SU-DHL-6 (cell line): ENCODE measurements around the gene TELO2.

ENCODE experiments used
- H2AFZ ChIP-seq: fragments of 200-600 bp; sonication (generic); 2 replicates; pipeline ENCODE4 v1.6.1; 2014; ENCODE audit warnings: low read depth, mild to moderate bottlenecking, moderate library complexity, mixed read lengths, antibody characterized with exemption, low read length; ENCODE audit not compliant: severe bottlenecking
- H3F3A ChIP-seq: fragments of 200-600 bp; shearing (Covaris generic); 2 replicates; pipeline ENCODE4 v1.6.0; 2016; ENCODE audit warnings: antibody characterized with exemption, mild to moderate bottlenecking; ENCODE audit not compliant: insufficient read depth
- H3K27ac ChIP-seq: fragments of 200-600 bp; sonication (generic); 2 replicates; pipeline ENCODE4 v1.5.1; 2016; ENCODE audit warnings: low read depth, mild to moderate bottlenecking, low read length, moderate library complexity, mixed read lengths
- H3K27me3 ChIP-seq: fragments of 200-600 bp; sonication (generic), shearing (Covaris generic); 2 replicates; pipeline ENCODE4 v1.6.0; 2014; ENCODE audit warnings: mild to moderate bottlenecking, low read length
- H3K36me3 ChIP-seq: fragments of 200-600 bp; sonication (generic); 2 replicates; pipeline ENCODE4 v1.6.1; 2014; ENCODE audit warnings: mild to moderate bottlenecking, low read length, mixed read lengths
- H3K4me2 ChIP-seq: fragments of 300-600, 200-600 bp; shearing (Covaris generic), sonication (generic); 2 replicates; pipeline ENCODE4 v1.6.0; 2014; ENCODE audit warnings: low read length, low read depth, mild to moderate bottlenecking; ENCODE audit not compliant: poor library complexity, severe bottlenecking
- H3K4me3 ChIP-seq: fragments of 200-600 bp; sonication (generic); 2 replicates; pipeline ENCODE4 v1.5.1; 2014; ENCODE audit warnings: antibody characterized with exemption, low read length, mild to moderate bottlenecking, mixed read lengths; ENCODE audit not compliant: insufficient read depth, poor library complexity, severe bottlenecking
- H3K79me2 ChIP-seq: fragments of 200-600 bp; sonication (generic); 2 replicates; pipeline ENCODE4 v1.6.1; 2014; ENCODE audit warnings: mild to moderate bottlenecking, low read length, moderate library complexity; ENCODE audit not compliant: insufficient read depth
- H3K9ac ChIP-seq: fragments of 200-600 bp; sonication (generic); 2 replicates; pipeline ENCODE4 v1.7.0; 2014; ENCODE audit warnings: mild to moderate bottlenecking, low read length
- H3K9me2 ChIP-seq: fragments of 200-600 bp; sonication (generic); replicated peaks from 2 replicates; pipeline ENCODE4 v1.6.1; 2014; ENCODE audit warnings: low read length; ENCODE audit not compliant: insufficient read depth
- H3K9me3 ChIP-seq: fragments of 200-600 bp; sonication (generic); 2 replicates; pipeline ENCODE4 v1.6.1; 2014; ENCODE audit warnings: low read length, mixed read lengths; ENCODE audit not compliant: insufficient read depth
- H4K20me1 ChIP-seq: fragments of 200-600 bp; sonication (generic); 2 replicates; pipeline ENCODE4 v1.6.1; 2014; ENCODE audit warnings: low read depth, mild to moderate bottlenecking, antibody characterized with exemption, low read length, moderate library complexity, mixed read lengths
- CTCF ChIP-seq: fragments of 200-600 bp; sonication (generic); IDR thresholded peaks from one replicate; pipeline ENCODE4 v1.5.1; 2017; ENCODE audit warnings: antibody characterized with exemption, mild to moderate bottlenecking, low read length, moderate library complexity; ENCODE audit not compliant: insufficient read depth, poor library complexity, severe bottlenecking
- EZH2phosphoT487 ChIP-seq: fragments of 200-600 bp; sonication (generic), shearing (Covaris generic); conservative IDR thresholded peaks from 2 replicates; pipeline ENCODE4 v1.6.1; 2018; ENCODE audit warnings: mild to moderate bottlenecking, antibody characterized with exemption, low read length, moderate library complexity, mixed read lengths

TELO2 gene

GRCh38 chr16:1464894-1465566, 28.1 kb upstream of the TELO2 start:
- H3F3A ChIP-seq: no peaks in the 10 kb centered on the region
- no peak overlapping the region for H3K4me2 ChIP-seq
- no peak overlapping the region for H3K9ac ChIP-seq
- H3K4me3 ChIP-seq: no peak overlapping the region
- no peaks in the 10 kb centered on the region for H3K36me3 ChIP-seq
- no peak overlapping the region for H2AFZ ChIP-seq
- no peaks in the 10 kb centered on the region for H4K20me1 ChIP-seq
- TF ChIP-seq EZH2phosphoT487: no peak
- TF ChIP-seq CTCF: no peak
- no peaks in the 10 kb centered on the region for H3K27me3 ChIP-seq
- no peak overlapping the region for H3K27ac ChIP-seq
- no peaks in the 10 kb centered on the region for H3K9me3 ChIP-seq
- peaks cover 15% of the 10 kb centered on the region; the same call in 1 of the 2 replicates for H3K79me2 ChIP-seq
- H3K9me2 ChIP-seq: no peaks in the 10 kb centered on the region

- no peaks in the 10 kb centered on the region for H3K27me3 ChIP-seq
- no peak overlapping the region for H3K27ac ChIP-seq
- no peak overlapping the region for H2AFZ ChIP-seq
- no peak for TF ChIP-seq EZH2phosphoT487
- no peak for TF ChIP-seq CTCF
- H3K79me2 ChIP-seq: peaks cover 19% of the 10 kb centered on the region; the same call in 1 of the 2 replicates
- H3K4me2 ChIP-seq: no peak overlapping the region
- no peaks in the 10 kb centered on the region for H3F3A ChIP-seq
- no peaks in the 10 kb centered on the region for H4K20me1 ChIP-seq
- no peaks in the 10 kb centered on the region for H3K9me2 ChIP-seq
- no peaks in the 10 kb centered on the region for H3K36me3 ChIP-seq
- no peak overlapping the region for H3K4me3 ChIP-seq
- H3K9me3 ChIP-seq: no peaks in the 10 kb centered on the region
- H3K9ac ChIP-seq: no peak overlapping the region
These were observed 27.6 kb upstream of the TELO2 start for GRCh38 chr16:1465567-1465915.

- Histone ChIP-seq H3K9me3 (no peaks in the 10 kb centered on the region), H3F3A (no peaks in the 10 kb centered on the region), H3K79me2 (peaks cover 19% of the 10 kb centered on the region; the same call in 1 of the 2 replicates), H3K4me2 (no peak overlapping the region), H4K20me1 (no peaks in the 10 kb centered on the region), H2AFZ (no peak overlapping the region), H3K9me2 (no peaks in the 10 kb centered on the region), H3K9ac (no peak overlapping the region), H3K27ac (no peak overlapping the region), H3K36me3 (no peaks in the 10 kb centered on the region), H3K27me3 (no peaks in the 10 kb centered on the region), H3K4me3 (no peak overlapping the region)
- no peak for TF ChIP-seq CTCF
- no peak for TF ChIP-seq EZH2phosphoT487
These were observed 27.1 kb upstream of the TELO2 start for GRCh38 chr16:1466054-1466453.
